ENCODE measurements around the gene TSPAN9.

GRCh38 chr12:3137814-3138445, 60.8 kb downstream of the TSPAN9 start:
- no peak for TF ChIP-seq CTCF (IDR thresholded peaks at IDR 0.05; ENCODE audit: low read depth, low read length, poor library complexity, severe bottlenecking)
- TF ChIP-seq EZH2phosphoT487 (IDR thresholded peaks at IDR 0.05; ENCODE audit: borderline replicate concordance, low read length) = no peak

Data from DOHH2 (cell line).